Common myeloid progenitor, CD34-positive (primary cell): Measurements from ENCODE around the gene CNTLN.

Experiments used
- CTCF ChIA-PET: fragments of 350-600 bp; sonication (Branson Sonifier 250); formaldehyde crosslinking; loops from one replicate; lab custom pipeline; 2021; ENCODE audit warnings: antibody characterized with exemption; lab: Charles Lee
- POLR2A ChIA-PET: fragments of 350-600 bp; sonication (Branson Sonifier 250); formaldehyde crosslinking; loops from one replicate; lab custom pipeline; 2021; ENCODE audit warnings: antibody characterized with exemption; lab: Charles Lee
- DNase-seq, 3 donors: peaks; one replicate each; pipeline versions ENCODE4 v3.0.0 to v3.0.0-alpha.2; 2013
- H3K27ac ChIP-seq, 2 experiments: 1 replicate in 1 of 2; 2 replicates in 1 of 2; pipeline ENCODE4 v1.7.0; 2013; ENCODE audit warnings: inconsistent platforms in 2 of 2, low read length in 2 of 2, mild to moderate bottlenecking in 2 of 2, low read depth in 1 of 2, moderate library complexity in 1 of 2; ENCODE audit not compliant: severe bottlenecking in 2 of 2, insufficient read depth in 1 of 2, poor library complexity in 1 of 2
- H3K27me3 ChIP-seq, 5 experiments: replicated peaks in 2 of 5; 1 replicate in 3 of 5; 2 replicates in 2 of 5; pipeline versions ENCODE4 v1.6.1 to v1.7.0; 2013; ENCODE audit warnings: low read length in 4 of 5, mild to moderate bottlenecking in 2 of 5, moderate library complexity in 2 of 5, inconsistent platforms in 1 of 5; ENCODE audit not compliant: insufficient read depth in 5 of 5, control insufficient read depth in 4 of 5
- H3K36me3 ChIP-seq, 4 experiments: 1 replicate in 2 of 4; 2 replicates in 2 of 4; pipeline versions ENCODE4 v1.6.1 to v1.7.0; 2013; ENCODE audit warnings: low read length in 3 of 4, control low read depth in 1 of 4, mild to moderate bottlenecking in 1 of 4; ENCODE audit not compliant: control insufficient read depth in 4 of 4, insufficient read depth in 4 of 4
- H3K4me1 ChIP-seq, 4 experiments: 1 replicate in 3 of 4; 2 replicates in 1 of 4; pipeline versions ENCODE4 v1.6.1 to v1.7.1; 2013; ENCODE audit warnings: low read length in 3 of 4, mild to moderate bottlenecking in 3 of 4, control low read depth in 1 of 4, inconsistent platforms in 1 of 4, moderate library complexity in 1 of 4; ENCODE audit not compliant: control insufficient read depth in 4 of 4, insufficient read depth in 4 of 4; ENCODE audit errors: control extremely low read depth in 1 of 4
- H3K4me3 ChIP-seq, 7 experiments: 1 replicate in 4 of 7; 2 replicates in 3 of 7; pipeline versions ENCODE4 v1.5.1 to v1.7.0; 2013; ENCODE audit warnings: mild to moderate bottlenecking in 7 of 7, low read length in 6 of 7, moderate library complexity in 6 of 7, inconsistent platforms in 2 of 7, low read depth in 2 of 7, control low read depth in 1 of 7; ENCODE audit not compliant: insufficient read depth in 4 of 7, control insufficient read depth in 1 of 7; ENCODE audit errors: extremely low read depth in 1 of 7
- H3K9me3 ChIP-seq, 5 experiments: 1 replicate in 4 of 5; 2 replicates in 1 of 5; pipeline versions ENCODE4 v1.6.1 to v1.7.1; 2013; ENCODE audit warnings: low read length in 4 of 5, mild to moderate bottlenecking in 2 of 5, inconsistent platforms in 1 of 5, low read depth in 1 of 5, moderate library complexity in 1 of 5; ENCODE audit not compliant: control insufficient read depth in 4 of 5, insufficient read depth in 2 of 5; ENCODE audit errors: control extremely low read depth in 1 of 5
- WGBS: methylation state at CpG from one replicate; pipeline ENCODE4 v1.1.5; 2013; ENCODE audit not compliant: insufficient coverage; 5-methylcytosine and 5-hydroxymethylcytosine counted together

The CNTLN gene

DNA sequence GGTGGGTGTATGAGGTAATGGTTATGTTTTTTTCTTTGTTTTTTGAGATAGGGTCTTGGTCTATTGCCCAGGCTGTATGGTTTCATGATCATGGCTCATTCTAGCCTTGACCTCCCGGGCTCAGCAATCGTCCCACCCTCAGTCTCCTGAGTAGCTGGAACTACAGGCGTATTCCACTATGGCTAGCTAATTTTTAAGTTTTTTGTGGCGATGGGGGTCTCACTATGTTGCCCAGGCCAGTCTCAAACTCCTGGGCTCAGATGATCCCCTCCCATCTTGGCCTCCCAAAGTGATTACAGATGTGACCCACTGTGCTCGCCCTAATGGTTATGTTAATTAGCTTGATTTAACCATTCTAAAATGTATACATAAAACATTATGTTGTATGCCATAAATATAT lies 5.6 kb downstream of the CNTLN start:
- Histone ChIP-seq H3K36me3 (peaks cover 4 to 12% (median 8%) of the 10 kb centered on the region in 4 experiments), H3K9me3 (no peaks in the 10 kb centered on the region), H3K4me3 (no peak overlapping the region), H3K4me1 (peaks cover 0 to 4% (median 0%) of the 10 kb centered on the region in 4 experiments), H3K27me3 (no peaks in the 10 kb centered on the region), H3K27ac (no peak overlapping the region)
- WGBS: 100% methylated on average over 4 of the region's 5 CpGs
- DNase-seq: no peak
- POLR2A ChIA-PET: no interaction called here
- CTCF ChIA-PET: no interaction called here

- DNase-seq: no peak
- Histone ChIP-seq H3K4me3 (no peak overlapping the region), H3K27me3 (no peaks in the 10 kb centered on the region), H3K27ac (no peak overlapping the region), H3K4me1 (no peaks in the 10 kb centered on the region), H3K9me3 (peaks cover 0 to 27% (median 0%) of the 10 kb centered on the region in 5 experiments), H3K36me3 (peaks cover 10 to 40% (median 26%) of the 10 kb centered on the region in 4 experiments)
- ChIA-PET POLR2A (no interaction called here), CTCF (no interaction called here)
- 100% methylated on average over 2 of the region's 3 CpGs for WGBS
Measured at GRCh38 chr9:17148324-17148723, 13.5 kb downstream of the CNTLN start.

GRCh38 chr9:17159469-17159868 lies 24.6 kb downstream of the CNTLN start:
- DNase-seq: no peak
- POLR2A ChIA-PET: no interaction called here
- Histone ChIP-seq H3K4me1 (no peaks in the 10 kb centered on the region), H3K27ac (no peak overlapping the region), H3K27me3 (no peaks in the 10 kb centered on the region), H3K4me3 (no peak overlapping the region), H3K9me3 (peaks cover 4 to 19% (median 7%) of the 10 kb centered on the region in 5 experiments), H3K36me3 (peaks cover 0 to 35% (median 10%) of the 10 kb centered on the region in 4 experiments)
- WGBS: 96% methylated on average over 3 of the region's 4 CpGs
- CTCF ChIA-PET: no interaction called here

- H3K36me3 ChIP-seq: peaks cover 0 to 28% (median 3%) of the 10 kb centered on the region in 4 experiments
- H3K4me3 ChIP-seq: no peak overlapping the region
- DNase-seq: peak in 2 of 3 donors; percentile 10 to 17
- ChIA-PET CTCF (no interaction called here), POLR2A (no interaction called here)
- H3K9me3 ChIP-seq: peaks cover 2 to 17% (median 5%) of the 10 kb centered on the region in 5 experiments
- H3K4me1 ChIP-seq: no peaks in the 10 kb centered on the region
- no peaks in the 10 kb centered on the region for H3K27me3 ChIP-seq
- H3K27ac ChIP-seq: no peak overlapping the region
Measured at GRCh38 chr9:17160327-17160726, 25.5 kb downstream of the CNTLN start.

GRCh38 chr9:17165764-17166163 lies 30.9 kb downstream of the CNTLN start:
- peaks cover 0 to 15% (median 4%) of the 10 kb centered on the region in 5 experiments for H3K9me3 ChIP-seq
- peaks cover 0 to 4% (median 0%) of the 10 kb centered on the region in 4 experiments for H3K4me1 ChIP-seq
- peak in 2 of 3 donors; percentile 15 to 24 for DNase-seq
- peaks cover 0 to 12% (median 4%) of the 10 kb centered on the region in 4 experiments for H3K36me3 ChIP-seq
- H3K4me3 ChIP-seq: no peak overlapping the region
- H3K27ac ChIP-seq: no peak overlapping the region
- CTCF ChIA-PET: no interaction called here
- H3K27me3 ChIP-seq: no peaks in the 10 kb centered on the region
- POLR2A ChIA-PET: no interaction called here

- DNase-seq: no peak
- Histone ChIP-seq H3K27ac (no peak overlapping the region), H3K4me1 (peaks cover 0 to 4% (median 0%) of the 10 kb centered on the region in 4 experiments), H3K9me3 (peaks cover 0 to 15% (median 5%) of the 10 kb centered on the region in 5 experiments), H3K36me3 (peaks cover 2 to 12% (median 4%) of the 10 kb centered on the region in 4 experiments), H3K27me3 (no peaks in the 10 kb centered on the region), H3K4me3 (no peak overlapping the region)
- POLR2A ChIA-PET: no interaction called here
- CTCF ChIA-PET: no interaction called here
Measured at GRCh38 chr9:17166346-17166745, 31.5 kb downstream of the CNTLN start.

- no peaks in the 10 kb centered on the region for H3K4me1 ChIP-seq
- no peak overlapping the region for H3K4me3 ChIP-seq
- peaks cover 2 to 15% (median 5%) of the 10 kb centered on the region in 5 experiments for H3K9me3 ChIP-seq
- DNase-seq: no peak
- WGBS: 100% methylated on average over 4 of the region's 5 CpGs
- peaks cover 0 to 6% (median 4%) of the 10 kb centered on the region in 4 experiments for H3K36me3 ChIP-seq
- ChIA-PET POLR2A (no interaction called here), CTCF (interaction anchor here (0.6 kb wide), 1 partner anchor 55 kb away, joined by 3 read pairs; no protein-coding TSS in a partner anchor)
- no peaks in the 10 kb centered on the region for H3K27me3 ChIP-seq
- H3K27ac ChIP-seq: no peak overlapping the region
Measured at GRCh38 chr9:17171309-17172094, 36.7 kb downstream of the CNTLN start.
